Chondrocyte (in vitro differentiated cells): ENCODE results near the gene AMIGO2. TPM values are rescaled to one million over a fixed set of nuclear protein-coding genes. Genes with fewer than 3 reads are reported as not detected.

Source experiments
- DNase-seq: peaks from one replicate; pipeline ENCODE4 v3.0.0; 2021; ENCODE audit warnings: mixed read lengths, low spot score
- H3K27ac Mint-ChIP-seq: one replicate; pipeline ENCODE4 v1.8.0; 2021; ENCODE audit warnings: mild to moderate bottlenecking, moderate library complexity, mixed read lengths; ENCODE audit not compliant: unreplicated experiment
- H3K27me3 Mint-ChIP-seq: 2 replicates; pipeline ENCODE4 v1.8.0; 2021; ENCODE audit warnings: low read depth, mixed read lengths
- H3K36me3 Mint-ChIP-seq: 2 replicates; pipeline ENCODE4 v1.8.0; 2021; ENCODE audit warnings: low read depth, mixed read lengths
- H3K4me1 Mint-ChIP-seq: 2 replicates; pipeline ENCODE4 v1.8.0; 2021; ENCODE audit warnings: low read depth, mild to moderate bottlenecking, mixed read lengths
- H3K4me3 Mint-ChIP-seq: one replicate; pipeline ENCODE4 v1.8.0; 2021; ENCODE audit warnings: mild to moderate bottlenecking, moderate library complexity, mixed read lengths; ENCODE audit not compliant: unreplicated experiment
- H3K9me3 Mint-ChIP-seq: 2 replicates; pipeline ENCODE4 v1.8.0; 2021; ENCODE audit warnings: low read depth, mixed read lengths
- long read RNA-seq: library from polyadenylated mRNA; stranded (forward); transcript quantifications from one replicate; pipeline ENCODE4 v2.0.0, GENCODE V29; 2021
- total RNA-seq: library from RNA; stranded (reverse); gene quantifications from 3 replicates; pipeline ENCODE4 v1.2.1, GENCODE V29; 2021
- TF ChIP-seq, protein P1 (sequence below): fragments of 200-600 bp; sonication (generic); IDR thresholded peaks from 2 replicates; pipeline ENCODE4 v1.5.0; 2021; ENCODE audit warnings: antibody characterized with exemption, mild to moderate bottlenecking, moderate library complexity

Gene AMIGO2
- 86.7 to 153 TPM (median 153 TPM) in 3 replicates for total RNA-seq
- long read RNA-seq, transcript AMIGO2-203 (3 exons, 2,856 nt) = minor isoform, 119 of 454 reads
- long read RNA-seq, transcript AMIGO2-202 (3 exons, 3,058 nt) = minor isoform, 14 of 454 reads
- long read RNA-seq, transcript AMIGO2-201 (2 exons, 3,763 nt) = major isoform, 273 of 454 reads
- long read RNA-seq, partial matches to known transcripts = 3 of 454 reads
- long read RNA-seq, other reads (novel, unspliced or antisense) = 45 of 454 reads

DNA sequence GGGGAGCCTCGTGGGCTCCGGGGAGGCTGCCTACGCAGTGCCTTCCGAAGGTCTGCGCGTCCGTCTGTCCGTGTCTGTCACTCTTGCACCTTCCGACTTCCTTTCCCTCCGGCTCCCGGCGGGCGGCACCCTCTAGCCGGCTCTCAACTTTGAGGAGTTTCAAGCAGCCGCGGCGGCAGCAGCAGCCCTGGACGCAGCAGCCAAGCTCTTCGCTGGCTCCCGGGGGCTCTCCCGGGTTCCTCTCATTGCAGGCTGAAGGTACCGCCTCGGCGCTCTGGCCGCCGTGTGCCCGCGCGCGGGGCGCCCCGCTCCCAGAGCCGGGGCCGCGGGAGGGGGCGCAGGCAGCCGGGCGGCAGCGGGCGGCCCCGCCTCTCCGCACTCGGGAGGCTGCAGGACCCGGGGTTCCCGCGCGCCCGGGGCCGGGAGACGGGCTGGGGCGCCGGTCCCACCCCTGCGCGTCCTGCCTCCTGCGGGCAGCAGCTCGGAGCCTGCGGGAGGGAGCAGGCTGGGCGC lies at the start of gene AMIGO2, which contains the start of gene PCED1B:
Gene AMIGO2, minus strand, starts transcription at position 492 of the 513 bp plus-strand sequence. CDS start 957 bp downstream, outside the sequence.
Gene PCED1B, plus strand, starts transcription at position 154 of the 513 bp plus-strand sequence. CDS start 155,443 bp downstream, outside the sequence.
- peak within 1 kb of the TSS; percentile 99 for H3K27ac Mint-ChIP-seq
- H3K4me1 Mint-ChIP-seq = peaks cover 90% of the 10 kb centered on the region
- no peaks in the 10 kb centered on the region for H3K27me3 Mint-ChIP-seq
- TF ChIP-seq, protein P1, sequence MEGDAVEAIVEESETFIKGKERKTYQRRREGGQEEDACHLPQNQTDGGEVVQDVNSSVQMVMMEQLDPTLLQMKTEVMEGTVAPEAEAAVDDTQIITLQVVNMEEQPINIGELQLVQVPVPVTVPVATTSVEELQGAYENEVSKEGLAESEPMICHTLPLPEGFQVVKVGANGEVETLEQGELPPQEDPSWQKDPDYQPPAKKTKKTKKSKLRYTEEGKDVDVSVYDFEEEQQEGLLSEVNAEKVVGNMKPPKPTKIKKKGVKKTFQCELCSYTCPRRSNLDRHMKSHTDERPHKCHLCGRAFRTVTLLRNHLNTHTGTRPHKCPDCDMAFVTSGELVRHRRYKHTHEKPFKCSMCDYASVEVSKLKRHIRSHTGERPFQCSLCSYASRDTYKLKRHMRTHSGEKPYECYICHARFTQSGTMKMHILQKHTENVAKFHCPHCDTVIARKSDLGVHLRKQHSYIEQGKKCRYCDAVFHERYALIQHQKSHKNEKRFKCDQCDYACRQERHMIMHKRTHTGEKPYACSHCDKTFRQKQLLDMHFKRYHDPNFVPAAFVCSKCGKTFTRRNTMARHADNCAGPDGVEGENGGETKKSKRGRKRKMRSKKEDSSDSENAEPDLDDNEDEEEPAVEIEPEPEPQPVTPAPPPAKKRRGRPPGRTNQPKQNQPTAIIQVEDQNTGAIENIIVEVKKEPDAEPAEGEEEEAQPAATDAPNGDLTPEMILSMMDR = peak; percentile 75
- H3K4me3 Mint-ChIP-seq = peak within 1 kb of the TSS; percentile 94
- H3K9me3 Mint-ChIP-seq = no peaks in the 10 kb centered on the region
- H3K36me3 Mint-ChIP-seq = peaks cover 3% of the 10 kb centered on the region
- DNase-seq = peak; percentile 93

DNA sequence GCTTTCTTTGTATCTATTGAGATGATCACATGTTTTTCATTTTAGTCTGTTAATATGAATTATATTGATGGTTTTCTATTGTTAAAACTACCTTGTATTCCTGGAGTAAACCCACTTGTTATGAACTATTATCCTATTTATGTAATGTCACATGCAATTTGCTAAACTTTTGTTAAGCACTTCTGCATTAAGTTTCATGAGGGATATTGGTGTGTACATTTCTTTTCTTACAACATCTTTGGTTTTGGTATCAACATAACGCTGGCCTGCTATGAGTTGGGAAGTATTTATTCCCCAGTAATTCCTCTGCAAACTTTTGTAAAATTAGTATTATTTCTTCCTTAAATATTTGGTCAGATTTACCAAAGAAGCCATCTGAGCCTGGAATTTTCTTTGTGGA lies 46.5 kb upstream of the AMIGO2 start:
- DNase-seq = no peak
- H3K27me3 Mint-ChIP-seq = no peaks in the 10 kb centered on the region
- H3K36me3 Mint-ChIP-seq = peaks cover 6% of the 10 kb centered on the region
- no peak overlapping the region for H3K4me3 Mint-ChIP-seq
- TF ChIP-seq, protein P1 = no peak
- H3K27ac Mint-ChIP-seq = no peak overlapping the region
- H3K9me3 Mint-ChIP-seq = peaks cover 5% of the 10 kb centered on the region
- H3K4me1 Mint-ChIP-seq = peaks cover 10% of the 10 kb centered on the region

DNA sequence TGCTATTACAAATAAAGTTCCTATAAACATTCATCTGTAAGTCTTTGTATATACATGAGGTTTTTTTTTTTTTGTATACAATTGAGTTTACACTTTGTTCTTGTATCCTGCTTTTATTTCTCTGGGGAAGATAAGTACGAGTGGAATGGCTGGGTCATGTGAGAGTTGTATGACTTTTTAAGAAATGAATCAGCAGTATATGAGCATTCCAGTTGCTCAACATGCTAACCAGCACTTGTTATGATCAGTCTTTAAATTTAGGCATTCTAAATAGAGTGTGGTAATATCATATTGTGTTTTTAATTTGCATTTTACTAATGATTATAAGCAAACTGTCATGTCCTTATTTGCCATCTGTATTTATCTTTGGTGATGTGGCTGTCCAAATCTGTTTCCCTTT lies 44.7 kb upstream of the AMIGO2 start:
- Mint-ChIP-seq H3K9me3 (peaks cover 5% of the 10 kb centered on the region), H3K27me3 (no peaks in the 10 kb centered on the region), H3K4me3 (no peak overlapping the region), H3K36me3 (peaks cover 4% of the 10 kb centered on the region), H3K4me1 (peaks cover 16% of the 10 kb centered on the region), H3K27ac (no peak overlapping the region)
- DNase-seq = no peak
- TF ChIP-seq, protein P1 = no peak

GRCh38 chr12:47123730-47124129 lies 44.0 kb upstream of the AMIGO2 start:
- H3K4me3 Mint-ChIP-seq = no peak overlapping the region
- H3K9me3 Mint-ChIP-seq = peaks cover 5% of the 10 kb centered on the region
- TF ChIP-seq, protein P1 = no peak
- peaks cover 4% of the 10 kb centered on the region for H3K36me3 Mint-ChIP-seq
- H3K27ac Mint-ChIP-seq = no peak overlapping the region
- DNase-seq = no peak
- H3K27me3 Mint-ChIP-seq = no peaks in the 10 kb centered on the region
- H3K4me1 Mint-ChIP-seq = peaks cover 16% of the 10 kb centered on the region

GRCh38 chr12:47122602-47123001 lies 42.8 kb upstream of the AMIGO2 start:
- Mint-ChIP-seq H3K27ac (no peak overlapping the region), H3K27me3 (no peaks in the 10 kb centered on the region), H3K4me1 (peaks cover 16% of the 10 kb centered on the region), H3K9me3 (peaks cover 5% of the 10 kb centered on the region), H3K36me3 (peaks cover 4% of the 10 kb centered on the region), H3K4me3 (no peak overlapping the region)
- TF ChIP-seq, protein P1 = no peak
- no peak for DNase-seq
